ENCODE data around the gene CD200R1L.

Gene CD200R1L

DNA sequence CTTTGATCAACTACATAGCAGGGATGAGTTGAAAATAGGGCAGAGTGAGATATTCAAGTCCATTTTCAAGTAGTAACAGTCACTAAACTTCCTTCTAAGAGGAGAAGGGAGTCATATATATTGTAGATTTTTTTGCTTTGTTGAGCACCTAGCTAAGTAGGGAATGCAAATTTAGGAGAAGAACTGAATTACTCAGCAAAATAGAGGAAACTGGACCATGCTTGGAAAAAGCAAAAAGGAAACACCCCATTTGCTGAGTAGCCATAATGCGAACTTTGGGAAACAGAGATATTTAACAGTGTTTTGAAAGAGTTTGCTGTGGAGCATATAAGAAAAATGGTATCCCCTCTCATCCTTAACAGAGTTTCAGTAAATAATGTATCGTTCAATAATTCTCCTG is 54.9 kb downstream of the CD200R1L start:
- no peak for DNase-seq (ENCODE audit: low read depth in 1 of 2, low spot score in 1 of 2)

DNA sequence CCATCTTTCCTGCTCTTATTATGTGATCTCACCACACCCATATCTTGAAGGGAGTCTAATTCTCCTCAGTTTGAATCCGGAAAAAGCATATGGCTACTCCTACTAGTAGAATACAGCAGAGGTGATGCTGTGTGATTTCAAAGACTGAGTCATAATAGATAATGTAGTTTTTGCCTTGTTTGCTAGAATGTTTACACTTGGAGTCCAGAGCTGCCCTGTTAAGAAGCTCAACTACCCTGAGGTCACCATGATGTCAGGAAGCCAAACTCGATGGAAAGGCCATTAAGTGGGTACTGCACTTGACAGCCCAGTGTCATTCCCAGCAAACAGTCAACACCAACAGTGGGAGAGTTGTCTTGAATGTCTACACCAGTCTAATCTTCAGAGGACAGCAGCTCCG is 56.9 kb downstream of the CD200R1L start:
- no peak for DNase-seq (ENCODE audit: low read depth in 1 of 2, low spot score in 1 of 2)

DNA sequence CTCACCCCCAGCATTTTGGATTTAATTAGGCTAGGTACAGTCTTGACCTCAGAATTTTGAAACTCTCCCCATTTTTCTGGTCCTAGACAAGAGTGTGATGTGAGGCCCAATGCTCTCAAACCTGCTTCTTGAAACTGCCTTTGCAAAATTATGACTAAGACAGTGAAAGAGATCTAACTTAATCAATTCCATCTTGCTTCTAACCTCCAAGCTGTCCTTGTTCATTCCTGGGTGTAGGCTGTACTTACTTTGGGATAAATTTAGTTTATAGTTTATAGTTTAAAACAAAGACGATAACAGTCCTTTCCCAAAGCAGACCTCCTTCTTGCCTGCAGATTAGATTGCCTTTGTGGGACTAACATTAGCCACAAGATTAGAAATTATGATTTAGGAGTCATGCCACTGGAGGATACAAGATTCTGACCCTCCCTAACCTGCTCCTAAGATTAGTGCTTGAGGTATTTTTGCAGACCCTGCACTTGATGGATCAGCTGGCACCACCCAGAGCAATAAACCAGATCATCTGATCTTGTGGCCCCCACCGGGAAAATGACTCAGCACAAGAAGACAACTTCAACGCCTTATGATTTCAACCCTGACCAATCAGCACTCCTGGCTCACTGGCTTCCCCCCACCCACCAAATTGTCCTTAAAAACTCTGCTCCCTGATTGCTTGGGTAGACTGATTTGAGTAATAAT is 59.6 kb downstream of the CD200R1L start:
- no peak for DNase-seq (ENCODE audit: low read depth in 1 of 2, low spot score in 1 of 2)

DNA sequence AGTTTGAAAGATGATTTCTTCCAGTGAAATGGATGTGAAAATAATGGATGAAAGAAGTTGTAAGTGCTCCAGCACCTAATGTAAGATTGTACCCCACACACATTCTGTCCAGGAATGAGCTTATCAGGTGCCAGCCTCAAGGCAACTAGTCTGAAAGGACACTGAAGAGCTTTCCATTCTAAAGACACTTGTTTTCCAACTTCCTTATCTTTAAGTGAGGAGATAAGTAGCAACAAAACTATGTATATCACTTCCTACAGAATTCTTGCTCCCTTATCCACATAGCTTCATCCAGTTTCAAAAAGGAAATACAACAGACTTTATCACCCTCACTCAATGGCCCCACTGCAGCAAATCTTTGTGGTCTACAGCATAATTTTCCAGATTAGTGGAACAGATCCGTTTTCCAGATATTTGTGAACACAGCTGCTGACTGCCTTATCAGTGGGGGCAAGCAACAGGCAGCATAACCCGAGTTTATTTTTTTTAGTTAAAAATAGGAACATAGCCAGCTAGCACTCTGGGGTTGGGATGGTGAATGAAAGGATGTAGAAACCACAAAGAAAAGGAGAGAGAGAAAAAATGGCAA is 60.6 kb downstream of the CD200R1L start:
- DNase-seq (ENCODE audit: low read depth in 1 of 2, low spot score in 1 of 2): no peak

DNA sequence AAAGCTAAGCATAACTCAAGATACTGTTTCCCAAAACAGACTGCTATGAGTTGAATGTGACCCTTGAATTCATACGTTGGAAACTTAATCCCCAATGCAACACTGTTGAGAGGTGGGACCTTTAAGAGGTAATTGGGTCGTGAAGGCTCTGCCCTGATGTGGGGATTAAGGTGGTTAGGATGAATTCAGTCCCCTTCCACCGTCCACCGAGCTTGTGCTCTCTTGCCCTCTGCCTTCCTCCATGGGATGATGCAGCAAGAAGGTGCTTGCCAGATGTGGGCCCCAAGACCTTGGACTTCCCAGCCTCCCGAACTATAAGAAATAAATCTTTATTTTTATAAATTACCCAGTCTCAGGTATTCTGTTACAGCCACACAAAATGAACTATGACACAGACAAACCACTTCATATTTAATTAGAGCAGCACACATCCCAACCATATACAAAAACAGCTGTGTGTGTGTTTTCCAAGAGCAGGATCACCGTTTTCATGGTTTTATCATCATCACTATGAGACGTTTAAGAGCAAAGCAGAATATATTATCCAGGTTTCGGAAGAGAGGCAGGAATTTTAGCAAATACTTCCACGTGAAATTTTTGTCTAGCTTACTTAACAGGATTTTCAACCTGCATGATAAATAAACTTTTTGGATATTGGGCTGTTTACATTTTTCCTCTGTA is 61.2 kb downstream of the CD200R1L start:
- DNase-seq (ENCODE audit: low read depth in 1 of 2, low spot score in 1 of 2): no peak

DNA sequence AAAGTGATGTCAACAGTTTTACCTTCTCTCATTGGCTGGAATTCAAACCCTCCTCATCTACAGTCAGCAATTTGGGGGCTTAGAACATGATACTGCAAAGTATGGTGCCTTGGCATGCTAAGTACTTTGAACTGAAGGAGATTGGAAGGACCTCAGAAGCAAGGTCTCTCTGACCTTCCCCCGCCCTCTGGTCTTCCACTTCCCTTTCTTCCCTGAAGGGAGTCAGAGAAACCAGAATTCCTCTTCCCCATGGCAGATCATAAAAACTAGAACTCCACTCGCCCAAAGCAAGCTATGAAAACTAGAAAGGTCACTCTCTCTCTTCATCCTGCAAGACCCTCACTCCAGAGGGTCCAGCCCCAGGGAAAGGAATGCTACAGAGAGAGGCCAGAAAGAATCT is 64.2 kb downstream of the CD200R1L start:
- DNase-seq (ENCODE audit: low read depth in 1 of 2, low spot score in 1 of 2): no peak

DNA sequence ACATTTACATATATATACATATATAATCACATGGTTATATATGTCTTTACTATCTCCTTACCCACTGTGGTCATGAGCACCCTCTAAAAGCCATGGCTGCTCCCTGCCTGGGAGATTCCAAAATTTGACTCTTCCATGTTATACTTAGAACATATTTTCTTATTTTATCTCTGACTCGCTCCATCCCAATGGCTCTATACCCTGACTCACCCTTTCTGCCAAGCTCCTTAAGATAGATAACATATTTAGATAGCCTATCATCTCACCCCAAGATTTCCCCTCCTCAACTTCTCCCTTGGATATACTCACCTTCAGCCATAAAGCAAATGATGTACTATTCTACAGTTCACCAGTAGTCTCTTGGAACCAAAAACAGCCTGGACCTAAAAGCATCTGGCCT is 65.1 kb downstream of the CD200R1L start:
- DNase-seq (ENCODE audit: low read depth in 1 of 2, low spot score in 1 of 2): no peak

DNA sequence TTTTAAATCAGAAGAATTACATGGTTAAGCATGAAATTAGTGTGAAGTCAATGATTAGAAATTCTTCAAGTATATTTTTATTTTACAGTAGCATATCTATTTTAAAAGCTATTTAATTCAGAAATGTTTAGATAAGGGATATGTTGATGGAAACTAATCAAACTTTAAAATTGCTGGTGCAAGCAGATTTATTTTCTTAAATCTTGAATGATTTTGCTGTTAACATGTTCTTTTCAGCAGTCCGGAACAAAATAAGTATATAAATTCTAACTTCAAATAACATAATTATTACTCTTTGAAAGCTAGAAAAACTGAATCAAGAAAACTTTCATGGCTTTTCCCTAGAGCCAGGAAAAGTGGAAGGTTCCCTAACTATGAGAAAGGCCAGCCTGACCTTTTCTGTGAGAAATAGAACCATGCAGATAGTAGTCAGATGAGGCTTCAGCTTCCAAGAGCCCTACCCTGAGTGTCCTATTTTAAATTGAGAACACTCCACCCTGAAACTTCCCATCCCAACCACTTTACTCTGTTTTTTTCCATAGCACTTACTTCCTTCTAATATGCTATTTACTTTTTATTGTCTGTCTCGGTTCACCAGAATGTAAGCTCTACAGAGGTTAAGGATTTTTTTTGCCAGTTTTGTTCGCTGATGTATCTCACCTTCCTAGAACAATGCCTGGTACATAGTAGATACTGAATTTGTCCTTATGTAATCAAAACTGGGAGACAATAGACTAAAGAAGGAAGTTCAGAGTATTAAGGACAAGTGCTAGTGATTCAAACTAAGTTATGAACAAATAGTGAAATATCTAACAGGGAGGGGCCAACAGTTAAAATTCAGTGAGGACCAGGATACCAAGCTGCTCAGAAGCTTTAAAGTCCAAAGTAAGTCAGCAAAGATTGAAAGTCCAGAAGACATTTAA is 66.8 kb downstream of the CD200R1L start:
- DNase-seq (ENCODE audit: low read depth in 1 of 2, low spot score in 1 of 2): no peak

DNA sequence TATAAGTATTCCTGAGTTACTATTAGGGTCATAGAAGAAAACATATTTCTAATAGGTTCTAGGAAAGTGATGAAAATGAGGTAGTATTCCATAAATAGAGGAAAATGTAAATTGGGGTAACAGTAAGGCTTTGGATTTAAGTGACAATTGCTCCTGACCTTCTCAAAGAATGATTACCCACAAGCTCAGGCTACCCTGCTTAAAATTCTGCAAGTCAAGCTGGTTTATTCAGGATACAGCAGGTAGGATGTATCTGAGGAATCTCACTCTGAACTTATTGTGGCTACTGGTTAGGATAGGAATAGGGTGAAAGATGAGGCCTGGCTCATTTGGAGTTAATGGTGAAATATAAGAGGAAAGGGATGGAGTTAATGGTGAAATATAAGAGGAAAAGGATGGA is 67.7 kb downstream of the CD200R1L start:
- no peak for DNase-seq (ENCODE audit: low read depth in 1 of 2, low spot score in 1 of 2)

DNA sequence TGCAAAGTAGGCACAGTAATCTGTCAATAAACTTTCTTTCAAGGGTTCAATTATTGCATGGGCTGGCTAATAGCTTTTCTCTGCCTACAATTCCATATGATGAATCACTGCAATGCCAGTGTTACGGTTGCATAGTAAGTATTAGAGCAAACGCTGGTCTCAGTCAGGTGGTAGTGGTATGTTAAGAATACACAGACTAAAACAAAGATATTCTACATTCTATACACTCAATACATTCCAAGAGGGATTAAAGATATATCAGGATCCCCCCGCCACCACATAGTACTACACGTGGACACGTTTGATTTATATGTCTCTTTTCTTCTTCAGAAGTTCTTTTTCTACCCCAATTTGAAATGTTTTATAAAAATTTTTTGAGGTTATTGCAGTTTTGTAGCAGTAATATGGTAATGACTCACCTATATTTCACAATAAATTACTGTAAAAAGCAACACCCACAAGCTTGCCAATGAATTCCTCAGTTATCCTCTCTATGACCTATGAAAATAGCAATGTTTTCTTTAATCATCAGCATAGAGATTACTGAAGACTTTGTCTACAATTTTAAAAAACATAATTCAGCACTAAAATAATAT is 68.2 kb downstream of the CD200R1L start:
- DNase-seq (ENCODE audit: low read depth in 1 of 2, low spot score in 1 of 2): no peak

DNA sequence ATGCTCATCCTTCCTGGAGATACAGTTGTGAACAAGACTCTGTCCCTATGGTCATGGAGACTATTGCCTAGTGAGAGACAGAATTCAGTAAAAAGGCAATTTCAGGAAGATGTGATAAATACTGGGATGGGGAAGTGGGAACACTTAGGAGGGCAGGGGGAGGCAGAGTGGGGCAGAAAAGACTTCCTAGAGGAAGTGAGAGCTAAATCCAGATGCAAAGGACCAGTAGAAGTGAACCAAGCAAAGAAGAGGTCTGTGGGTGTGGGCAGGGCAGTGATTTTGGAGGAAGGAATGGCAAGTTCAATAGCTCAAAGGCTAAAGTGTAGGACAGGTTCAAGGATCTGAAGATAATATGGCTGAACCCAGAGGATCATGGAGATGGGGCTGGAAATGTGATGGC is 68.9 kb downstream of the CD200R1L start:
- DNase-seq (ENCODE audit: low read depth in 1 of 2, low spot score in 1 of 2): no peak

DNA sequence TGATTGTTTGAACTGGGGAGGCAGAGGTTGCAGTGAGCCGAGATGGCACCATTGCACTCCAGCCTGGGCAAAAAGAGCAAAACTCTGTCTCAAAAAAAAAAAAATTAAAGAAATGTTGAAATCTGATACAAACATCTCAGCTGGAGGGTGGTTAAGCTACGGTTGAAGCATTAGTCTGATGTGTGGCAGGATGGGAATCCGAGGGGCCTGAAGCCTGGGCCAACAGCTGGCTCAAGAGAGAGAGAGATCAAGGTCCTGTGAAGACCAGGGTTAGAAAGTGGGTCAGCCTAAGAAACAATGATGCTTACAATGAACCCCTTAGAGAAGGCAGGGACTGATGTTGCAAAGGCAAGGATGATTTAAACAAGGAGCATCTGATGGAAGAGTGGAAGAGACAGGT is 69.8 kb downstream of the CD200R1L start:
- DNase-seq (ENCODE audit: low read depth in 1 of 2, low spot score in 1 of 2): no peak

DNA sequence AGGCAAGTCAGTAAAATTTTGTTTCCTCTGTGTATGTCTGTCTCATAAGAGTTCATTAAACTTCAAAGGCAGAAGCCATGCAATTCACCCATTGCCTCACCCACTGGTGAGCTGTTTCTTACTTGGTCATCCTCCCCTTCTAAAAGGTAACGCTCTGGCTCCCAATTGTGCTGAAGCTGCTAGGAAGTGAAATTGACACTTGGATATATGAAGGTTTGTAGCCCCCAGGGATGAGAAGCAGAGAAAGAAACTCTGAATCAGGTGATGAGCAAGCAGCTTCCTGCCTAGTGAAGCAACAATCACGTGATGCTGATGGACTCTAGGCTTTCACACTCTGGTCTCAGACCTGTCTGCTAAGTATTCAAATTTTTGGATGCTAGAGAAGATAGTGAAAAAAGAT is 70.7 kb downstream of the CD200R1L start:
- DNase-seq (ENCODE audit: low read depth in 1 of 2, low spot score in 1 of 2): no peak

DNA sequence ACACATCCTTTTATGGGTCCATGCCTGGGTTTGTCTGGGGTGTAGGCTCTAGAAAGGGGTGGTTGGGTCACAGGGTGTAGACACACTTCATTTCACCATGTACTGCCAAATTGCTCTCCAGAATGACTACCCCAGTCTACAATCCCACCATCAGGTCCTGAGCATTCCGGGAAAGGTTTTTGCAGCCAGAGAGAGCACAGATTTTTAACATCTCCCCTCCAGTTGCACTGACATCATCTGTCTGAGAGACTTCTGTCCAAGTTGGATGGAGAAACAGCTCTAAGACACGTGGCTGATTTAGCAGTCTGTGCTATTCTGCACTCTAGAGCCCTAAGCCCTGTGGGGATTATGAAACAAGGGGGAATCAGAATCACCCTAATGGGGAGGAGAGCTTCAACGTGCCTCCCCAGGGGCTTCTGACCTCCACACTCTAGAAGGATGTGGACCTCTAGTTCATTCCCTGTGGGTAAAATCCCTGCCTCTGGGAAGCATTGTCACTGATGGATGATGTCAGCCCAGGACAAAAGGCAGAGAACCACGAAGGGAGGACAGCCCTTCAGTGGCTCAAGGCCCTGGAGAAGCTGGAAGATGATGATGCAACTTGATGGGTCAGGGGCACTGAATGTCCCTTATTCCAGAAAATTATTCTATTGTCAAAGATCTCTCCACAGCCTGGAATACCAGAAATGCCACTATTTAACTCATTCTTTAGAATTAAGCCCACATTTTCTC is 71.5 kb downstream of the CD200R1L start:
- no peak for DNase-seq (ENCODE audit: low read depth in 1 of 2, low spot score in 1 of 2)

DNA sequence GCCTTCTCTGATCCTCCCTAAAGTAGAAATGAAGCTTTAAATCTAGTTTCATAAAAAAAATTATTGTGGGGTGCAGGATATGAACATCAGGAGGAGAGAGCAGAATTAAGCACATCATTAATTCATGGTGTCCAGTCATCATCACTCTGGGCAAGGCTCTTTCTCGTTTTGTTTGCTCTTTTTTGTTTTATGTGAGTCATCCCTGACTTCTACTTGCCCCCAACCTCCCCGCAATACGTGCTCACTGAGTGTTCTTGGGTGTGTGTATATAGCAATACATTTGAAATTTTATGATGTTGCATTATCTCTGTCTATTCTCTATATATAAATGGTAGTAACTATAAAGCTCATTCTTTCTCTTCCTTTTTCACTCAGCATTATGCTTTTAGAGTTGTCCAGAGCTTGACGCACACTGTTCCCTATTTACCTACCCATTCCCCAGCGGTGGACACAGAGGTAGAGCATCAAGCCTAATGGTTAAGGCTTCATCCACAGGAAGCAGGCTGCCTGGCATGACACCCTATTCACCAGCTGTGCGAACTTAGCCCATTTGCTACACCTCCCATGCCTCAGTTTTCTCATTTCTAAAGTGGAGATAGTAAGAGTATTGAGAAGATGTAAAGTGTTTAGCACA is 72.3 kb downstream of the CD200R1L start:
- DNase-seq (ENCODE audit: low read depth in 1 of 2, low spot score in 1 of 2): no peak

DNA sequence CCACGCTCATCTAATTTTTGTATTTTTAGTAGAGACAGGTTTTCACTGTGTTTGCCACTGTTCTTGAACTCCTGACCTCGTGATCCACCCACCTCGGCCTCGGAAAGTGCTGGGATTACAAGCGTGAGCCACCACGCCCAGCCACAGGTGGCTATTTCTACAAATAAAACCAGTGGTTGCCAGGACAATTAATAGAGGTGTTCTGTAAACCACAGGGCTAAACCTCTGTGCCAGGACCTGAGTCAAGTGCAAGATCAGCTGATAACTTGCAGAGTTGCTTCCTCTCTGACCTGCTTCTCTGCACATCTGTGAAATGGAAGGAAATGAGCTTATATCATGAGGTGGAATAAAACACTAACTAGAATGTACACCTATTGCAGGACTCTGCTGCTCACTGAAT is 72.8 kb downstream of the CD200R1L start:
- no peak for DNase-seq (ENCODE audit: low read depth in 1 of 2, low spot score in 1 of 2)

DNA sequence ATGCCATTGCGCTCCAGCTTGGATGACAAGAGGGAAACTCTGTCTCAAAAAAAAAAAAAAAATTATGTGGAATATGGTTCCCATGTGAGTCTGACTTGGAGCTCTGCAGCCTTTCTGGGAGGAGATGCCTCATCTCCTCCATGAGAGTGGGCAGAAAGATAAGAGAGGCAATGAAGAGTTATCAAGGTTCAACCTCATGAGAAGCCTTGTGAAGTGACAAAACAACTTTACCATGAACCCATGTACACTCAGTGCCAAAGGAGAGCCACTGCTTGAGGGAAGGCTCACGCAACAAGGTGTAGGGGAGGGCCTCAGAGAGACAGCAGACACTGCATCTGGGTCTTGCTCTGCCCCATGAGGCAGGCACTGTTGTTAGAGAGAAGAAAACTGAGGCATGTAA is 75.7 kb downstream of the CD200R1L start:
- DNase-seq (ENCODE audit: low read depth in 1 of 2, low spot score in 1 of 2): no peak

DNA sequence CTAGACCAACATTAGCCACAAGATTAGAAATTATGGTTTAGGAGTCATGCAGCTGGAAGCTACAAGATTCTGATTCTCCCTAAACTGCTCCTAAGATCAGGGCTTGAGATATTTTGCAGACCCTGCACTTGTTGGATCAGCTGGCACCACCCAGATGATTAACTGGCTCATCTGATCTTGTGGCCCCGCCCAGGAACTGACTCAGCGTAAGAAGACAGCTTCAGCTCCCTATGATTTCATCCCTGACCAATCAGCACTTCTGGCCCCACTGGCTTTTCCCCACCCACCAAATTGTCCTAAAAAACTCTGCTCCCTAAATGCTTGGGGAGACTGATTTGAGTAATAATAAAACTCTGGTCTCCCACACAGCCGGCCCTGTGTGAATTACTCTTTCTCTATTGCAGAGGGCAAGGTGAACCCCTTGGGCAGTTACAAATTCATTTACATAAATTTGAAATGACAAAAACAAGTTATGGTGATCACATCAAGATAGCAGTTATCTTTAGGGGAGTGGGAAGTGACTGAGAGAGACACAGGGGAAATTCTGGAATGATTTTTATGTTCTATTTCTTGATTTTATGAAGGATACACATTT is 76.5 kb downstream of the CD200R1L start:
- DNase-seq (ENCODE audit: low read depth in 1 of 2, low spot score in 1 of 2): peak in 1 of 2 donors; percentile 6

DNA sequence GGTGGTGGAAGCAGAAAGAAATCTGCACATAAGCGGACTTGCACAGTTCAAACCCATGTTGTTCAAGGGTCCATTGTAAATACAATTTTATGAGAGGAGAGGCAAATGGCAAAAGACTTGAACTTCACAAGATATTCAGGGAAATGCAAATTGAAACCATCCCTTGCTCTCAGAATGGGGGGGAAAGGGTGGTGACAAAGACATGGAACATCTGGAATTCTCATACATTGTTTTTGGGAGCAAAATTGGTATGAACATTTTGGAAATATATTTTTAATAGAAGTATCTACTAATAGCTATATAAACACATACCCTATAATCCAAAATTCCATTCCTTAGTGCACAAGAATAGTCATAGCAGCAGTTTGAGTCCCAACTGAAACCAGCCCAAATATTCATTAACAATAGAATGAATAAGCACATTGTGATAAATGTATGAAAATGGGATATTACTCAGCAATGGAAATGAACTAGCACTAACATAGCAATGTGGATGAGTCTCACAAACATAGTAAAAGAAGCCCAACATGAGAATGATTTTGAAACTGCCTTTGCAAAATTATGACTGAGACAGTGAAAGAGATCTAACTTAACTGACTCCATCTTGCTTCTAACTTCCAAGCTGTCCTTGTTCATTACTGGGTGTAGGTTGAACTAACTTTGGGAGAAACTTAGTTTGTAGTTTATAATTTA is 77.2 kb downstream of the CD200R1L start:
- DNase-seq (ENCODE audit: low read depth in 1 of 2, low spot score in 1 of 2): no peak

All from stimulated activated CD4-positive, alpha-beta T cell treated with anti-CD3 and anti-CD28 coated beads, Interleukin-15, amount 100 ng/mL, for 1 hour (primary cell).